Activated CD8-positive, alpha-beta memory T cell treated with anti-CD3 and anti-CD28 coated beads for 4 hours (primary cell): ENCODE measurements around the gene NT5C1A.

Experiments used
- DNase-seq, 2 donors: peaks; one replicate each; pipeline ENCODE4 v3.0.0-alpha.2; 2020; ENCODE audit warnings: low read depth in 2 of 2

The NT5C1A gene

DNA sequence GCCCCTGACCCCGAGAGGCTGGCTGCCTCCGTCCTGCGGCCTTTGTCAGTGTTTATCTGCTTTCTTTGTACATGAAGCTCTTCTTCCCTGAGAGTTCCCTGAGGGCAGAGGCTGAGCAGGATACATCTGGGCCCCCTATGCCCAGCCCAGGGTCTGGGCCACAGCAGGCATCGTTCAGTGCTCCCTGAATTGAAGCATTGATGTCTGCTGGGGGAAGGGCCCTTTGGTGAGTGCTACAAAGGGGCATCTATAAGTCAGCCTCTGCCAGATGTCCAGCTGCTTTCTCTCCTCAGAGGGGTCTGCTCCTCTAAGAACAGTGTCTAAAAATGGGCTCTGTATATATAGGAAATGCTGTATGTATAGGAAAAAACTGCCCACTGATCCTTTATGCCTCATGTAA is 34.5 kb downstream of the NT5C1A start:
- no peak for DNase-seq

DNA sequence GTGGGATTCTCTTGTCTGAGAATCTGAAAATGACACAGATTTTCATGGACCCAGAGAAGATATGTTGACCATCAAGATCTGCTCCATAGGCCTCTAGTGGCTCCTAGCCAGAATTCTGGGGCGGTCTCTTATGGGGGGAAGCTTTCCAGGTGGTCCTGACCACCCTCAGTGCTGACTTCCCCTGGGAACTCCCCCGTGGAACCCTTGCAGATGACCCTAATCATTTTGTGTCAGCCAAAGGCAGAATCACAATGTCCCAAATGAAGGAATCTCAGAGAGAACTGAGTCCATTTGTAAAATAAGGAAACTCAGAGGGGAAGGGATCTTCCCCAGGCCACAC is 36.1 kb downstream of the NT5C1A start:
- DNase-seq, result no peak

DNA sequence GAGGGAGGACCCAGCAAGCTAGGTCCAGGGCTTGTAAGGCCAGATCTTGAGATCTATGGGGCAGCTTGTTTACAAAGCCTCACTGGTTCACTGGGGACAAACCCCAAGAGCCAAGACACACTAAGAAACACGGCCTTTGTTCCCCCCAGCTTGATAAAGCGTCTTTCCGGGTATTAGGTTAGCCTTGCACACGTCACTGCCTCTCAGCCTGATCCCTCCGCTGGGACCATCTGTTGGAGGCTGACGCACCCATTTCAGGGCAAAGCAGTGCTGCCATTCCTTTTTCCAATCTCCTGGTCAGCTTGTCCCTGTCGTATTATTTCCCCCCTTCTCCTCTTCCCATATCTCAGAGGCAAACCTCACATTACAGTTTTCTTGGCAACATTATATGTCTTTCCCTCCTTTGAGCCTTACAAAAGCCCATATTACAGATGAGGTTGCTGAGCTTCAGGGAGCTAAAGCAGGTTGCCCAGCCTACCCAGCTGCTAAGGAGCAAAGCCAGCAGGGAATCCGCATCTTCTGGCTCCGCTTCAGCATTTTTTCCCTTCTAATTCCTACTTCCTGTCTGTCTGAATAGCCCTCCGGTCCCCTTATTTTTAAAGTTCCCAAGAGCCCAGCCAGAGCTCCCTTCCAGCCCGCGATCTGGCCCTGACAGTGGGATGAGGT is 36.6 kb downstream of the NT5C1A start:
- DNase-seq, result no peak

DNA sequence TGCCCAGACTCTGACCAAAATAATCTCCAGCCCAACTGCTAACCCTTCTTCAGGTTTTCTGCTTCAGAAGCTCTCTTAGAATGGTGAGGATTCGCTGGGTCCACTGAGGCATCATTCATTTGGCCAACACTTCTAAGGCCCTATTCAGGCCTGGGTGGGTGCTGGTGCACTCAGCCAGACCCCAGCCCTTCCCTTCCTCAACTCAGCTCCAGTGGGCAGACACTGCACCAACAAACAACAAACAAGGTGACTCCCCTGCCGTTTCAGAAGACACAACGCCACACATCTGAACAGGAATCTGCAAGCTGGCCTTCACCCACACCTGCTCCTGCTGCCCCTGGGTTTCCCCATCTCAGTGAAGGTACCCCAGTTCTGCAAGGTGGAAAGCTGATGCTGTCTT is 38.5 kb downstream of the NT5C1A start:
- DNase-seq, result no peak

DNA sequence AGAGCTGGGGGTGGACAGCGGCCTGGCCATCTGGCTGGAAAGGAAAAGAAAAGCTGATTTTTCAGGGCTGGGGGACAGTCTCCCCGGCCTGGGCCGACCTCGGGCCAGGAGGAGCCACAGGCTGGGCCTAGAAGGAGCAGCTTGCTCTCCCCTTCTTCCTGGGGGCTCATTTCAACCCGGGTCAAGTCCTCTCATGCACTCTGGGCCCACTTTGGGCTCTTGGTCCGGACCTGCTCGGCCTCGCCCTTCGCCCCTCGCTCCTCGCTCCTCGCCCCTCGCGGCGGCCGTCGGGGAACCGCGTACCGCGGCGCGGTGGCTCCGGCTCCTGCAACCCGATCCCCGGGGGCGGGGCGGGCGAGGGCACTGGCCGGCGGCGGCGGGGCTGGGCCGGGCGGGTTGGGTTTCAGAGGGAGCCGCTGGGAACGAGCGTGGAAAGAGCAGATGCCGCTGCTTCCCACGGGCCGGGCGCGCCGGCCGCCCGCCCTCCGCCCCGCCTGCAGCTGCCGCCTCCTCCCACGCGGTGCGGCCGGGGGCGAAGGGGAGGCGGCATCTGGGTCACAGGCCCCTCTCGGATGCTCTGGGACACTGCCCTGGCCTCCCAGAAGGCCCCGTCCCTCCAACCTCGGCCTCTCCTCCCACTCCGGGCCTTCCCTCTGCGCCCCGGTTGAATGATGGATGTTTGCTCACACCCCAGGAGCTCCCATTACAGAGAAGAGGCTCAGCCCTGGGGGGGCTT is 39.1 kb downstream of the NT5C1A start:
- no peak for DNase-seq

DNA sequence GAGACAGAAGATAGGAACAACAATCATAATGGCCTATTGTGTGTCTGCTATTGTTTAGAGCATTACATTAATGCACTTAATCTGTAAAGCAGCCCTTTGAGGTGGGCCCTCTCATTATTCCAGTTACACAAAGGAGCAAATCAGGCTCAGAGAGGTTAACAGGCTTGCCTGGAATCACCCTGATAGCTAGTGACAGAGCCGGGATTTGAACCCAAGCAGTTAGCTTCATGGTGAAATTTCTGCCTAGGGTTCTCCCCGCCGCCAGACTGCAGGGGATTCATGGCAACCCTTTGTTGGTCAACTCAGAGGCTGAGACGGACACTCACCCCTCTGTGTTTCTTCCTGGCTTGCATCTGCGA is 39.6 kb downstream of the NT5C1A start:
- no peak for DNase-seq

DNA sequence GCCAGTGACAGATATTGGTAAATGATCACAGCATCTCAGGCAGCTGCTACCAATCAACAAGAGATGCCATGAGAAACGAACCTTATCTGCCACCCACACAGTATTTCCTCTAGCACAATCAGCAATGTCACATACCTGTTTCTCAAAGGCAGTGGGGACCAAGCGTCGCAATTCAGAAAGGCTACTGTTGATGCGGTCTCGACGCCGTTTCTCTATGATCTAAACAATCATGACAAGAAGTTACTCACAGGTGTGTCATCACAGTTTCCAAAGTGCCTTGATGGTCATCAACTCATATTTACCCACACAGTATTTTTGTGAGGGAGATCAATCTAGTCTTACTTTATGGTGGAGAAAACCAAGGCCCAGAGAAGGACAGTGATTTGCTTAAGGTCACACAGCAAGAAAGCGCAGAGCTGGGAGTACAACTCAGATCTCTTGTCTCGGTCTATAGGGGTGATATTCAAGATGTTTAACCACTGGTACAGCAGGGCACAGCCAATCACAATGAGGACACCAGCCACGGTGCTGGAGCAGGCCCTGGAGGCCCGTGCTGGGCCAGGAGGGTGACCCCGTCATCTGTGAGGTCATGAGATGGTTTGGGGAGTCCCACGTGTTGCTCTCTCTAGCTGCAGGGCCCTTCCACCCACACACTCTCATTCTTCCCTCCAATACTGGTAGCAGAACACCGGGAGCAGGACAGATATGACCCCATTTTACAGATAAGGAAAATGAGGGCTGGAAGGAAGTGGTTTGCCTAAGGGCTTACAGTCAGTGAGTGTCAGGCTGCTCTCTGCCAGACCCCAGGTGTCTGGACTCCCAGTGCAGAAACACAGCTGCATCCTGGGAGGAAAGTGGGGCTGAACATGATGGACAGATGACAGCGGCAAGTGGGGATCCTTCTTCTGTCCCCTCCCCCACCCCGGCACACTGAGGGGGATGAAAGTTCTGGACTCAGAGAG is 40.3 kb downstream of the NT5C1A start:
- DNase-seq, result no peak

DNA sequence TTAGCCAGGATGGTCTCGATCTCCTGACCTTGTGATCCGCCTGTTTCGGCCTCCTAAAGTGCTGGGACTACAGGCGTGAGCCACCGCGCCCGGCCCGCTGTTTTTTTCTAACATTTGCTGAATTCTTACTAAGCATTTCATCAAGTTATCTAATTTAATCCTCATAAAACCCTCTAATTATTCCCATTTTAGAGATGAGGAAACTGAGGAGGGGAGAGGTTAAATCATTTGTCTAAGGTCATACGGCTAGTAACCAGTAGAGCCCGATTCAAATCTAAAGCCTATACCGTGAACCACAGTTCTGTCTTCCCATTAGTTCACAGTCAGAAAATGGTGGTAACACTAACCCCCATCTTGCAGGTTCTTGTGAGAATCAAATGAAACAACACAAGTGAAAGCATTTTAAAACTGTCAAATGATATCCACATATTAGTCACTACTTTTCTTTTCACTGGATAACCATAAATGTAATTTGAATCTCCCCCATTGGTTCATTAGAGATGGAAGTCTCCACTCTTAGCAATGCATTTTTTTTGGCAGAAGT is 43.0 kb downstream of the NT5C1A start:
- DNase-seq, result no peak

DNA sequence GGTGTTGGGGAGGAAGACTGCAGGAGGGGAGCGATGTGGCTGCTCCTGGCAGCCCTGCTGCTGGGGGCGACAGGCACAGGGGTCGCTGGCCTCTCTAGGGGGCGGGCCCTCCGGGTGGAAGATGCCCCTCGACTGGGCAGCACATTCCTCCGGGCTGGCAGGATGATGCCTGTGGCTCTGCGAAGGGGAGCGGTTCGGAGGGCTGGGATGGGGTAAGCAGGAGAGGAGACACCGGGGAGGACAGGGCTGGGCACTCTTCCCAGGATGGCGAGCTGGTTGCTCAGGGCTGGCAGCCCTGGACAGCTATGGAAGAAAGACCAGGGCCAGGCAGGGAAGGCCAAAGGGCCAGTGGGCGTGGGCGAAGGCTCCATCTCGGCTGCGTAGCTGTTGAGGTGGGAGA is 45.3 kb downstream of the NT5C1A start:
- DNase-seq, result no peak

DNA sequence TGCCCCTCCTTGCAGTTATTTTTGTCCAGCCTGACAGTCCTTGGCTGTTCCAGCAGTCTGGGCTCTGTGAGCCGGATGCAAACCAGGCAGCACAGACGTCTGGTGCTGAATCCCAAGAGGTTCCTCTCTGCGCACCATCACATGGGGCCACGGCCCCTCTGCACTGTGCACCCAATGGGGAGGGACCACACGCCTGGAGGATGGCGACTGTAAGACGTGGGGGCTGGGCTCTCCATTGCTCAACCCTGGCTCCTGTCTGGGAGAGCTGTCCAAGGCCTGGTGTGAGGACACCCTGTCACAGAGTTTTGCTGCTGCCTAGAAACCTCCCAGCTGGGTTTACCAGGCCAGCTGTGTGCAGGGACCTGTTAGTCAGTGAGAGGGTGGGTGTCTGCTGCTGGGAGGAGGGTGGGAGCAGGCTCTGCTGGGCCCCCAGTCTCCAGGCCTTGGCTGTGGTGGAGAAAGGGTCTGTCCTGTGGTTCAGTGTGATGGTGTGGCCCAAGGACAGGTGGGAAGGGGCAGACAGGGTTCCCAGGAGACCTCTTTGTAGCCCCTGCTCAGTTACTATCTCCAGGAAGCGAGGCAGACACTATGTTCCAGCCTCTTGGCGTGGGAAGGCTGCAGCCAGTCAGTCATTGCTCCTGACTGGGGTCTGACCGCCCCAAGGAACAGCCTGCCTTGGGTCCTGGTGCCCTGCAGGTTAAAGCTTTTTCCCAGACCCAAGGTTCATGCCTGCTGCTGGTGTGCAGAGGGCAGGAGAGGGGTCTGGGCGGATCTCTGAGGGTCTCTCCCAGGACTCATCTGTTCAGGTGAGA is 46.2 kb downstream of the NT5C1A start:
- DNase-seq, result no peak

DNA sequence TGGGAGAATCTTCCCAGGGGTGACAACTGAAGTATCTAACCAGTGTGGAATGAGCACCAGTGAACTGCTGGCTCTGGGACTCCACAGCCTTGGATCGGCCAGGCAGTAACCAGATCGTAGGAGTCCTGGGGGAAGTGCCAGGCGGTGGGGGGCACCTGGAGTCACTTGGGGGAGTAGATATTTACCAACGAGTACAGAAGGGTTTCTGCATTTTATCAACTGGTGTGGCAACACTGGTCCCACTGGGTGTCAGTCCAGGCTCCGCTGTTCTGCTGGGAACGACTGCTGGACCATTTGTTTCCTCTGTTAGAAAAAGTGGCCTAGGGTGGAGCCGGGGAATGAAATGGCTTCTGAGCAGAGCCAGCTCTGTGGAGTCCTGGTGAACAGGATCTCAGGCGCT is 46.9 kb downstream of the NT5C1A start:
- DNase-seq, result no peak

DNA sequence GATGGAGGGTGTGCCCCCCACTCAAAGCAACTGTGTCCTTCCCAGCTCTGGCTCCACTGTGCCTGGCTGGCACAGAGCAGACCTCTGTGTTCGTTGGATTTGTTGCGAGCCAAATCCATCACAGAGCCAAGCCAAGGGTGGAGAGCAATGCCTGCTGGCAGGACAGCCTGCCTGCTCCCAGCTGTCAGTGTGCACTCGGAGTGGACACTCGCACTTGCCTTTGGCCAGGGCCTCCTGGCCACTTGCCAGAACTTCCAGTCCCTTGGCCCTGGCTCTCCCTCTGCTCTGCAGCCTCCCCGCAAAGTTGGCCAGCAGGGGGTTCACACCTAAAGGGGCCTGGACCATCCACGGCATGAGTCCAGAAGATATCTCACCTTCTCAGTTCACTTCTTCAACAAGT is 48.9 kb downstream of the NT5C1A start:
- no peak for DNase-seq

DNA sequence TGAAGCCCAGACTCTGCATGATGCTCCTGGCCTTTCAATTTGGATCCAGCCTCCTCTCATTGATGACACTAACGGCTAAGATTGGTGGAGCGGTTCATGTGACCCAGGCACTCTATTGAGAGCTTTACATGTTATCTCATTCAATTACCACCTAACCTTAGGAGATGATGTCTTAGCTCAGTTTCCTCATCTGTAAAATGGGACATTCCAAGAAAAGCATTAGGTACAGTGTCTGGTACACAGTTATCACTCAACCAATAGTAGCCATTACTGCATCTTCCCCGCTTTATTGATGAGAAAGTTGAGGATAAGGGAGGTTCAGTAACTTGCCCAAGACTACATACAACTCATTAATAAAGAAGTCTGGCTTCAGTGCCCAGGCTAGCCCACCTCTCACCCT is 49.5 kb downstream of the NT5C1A start:
- DNase-seq, result no peak

DNA sequence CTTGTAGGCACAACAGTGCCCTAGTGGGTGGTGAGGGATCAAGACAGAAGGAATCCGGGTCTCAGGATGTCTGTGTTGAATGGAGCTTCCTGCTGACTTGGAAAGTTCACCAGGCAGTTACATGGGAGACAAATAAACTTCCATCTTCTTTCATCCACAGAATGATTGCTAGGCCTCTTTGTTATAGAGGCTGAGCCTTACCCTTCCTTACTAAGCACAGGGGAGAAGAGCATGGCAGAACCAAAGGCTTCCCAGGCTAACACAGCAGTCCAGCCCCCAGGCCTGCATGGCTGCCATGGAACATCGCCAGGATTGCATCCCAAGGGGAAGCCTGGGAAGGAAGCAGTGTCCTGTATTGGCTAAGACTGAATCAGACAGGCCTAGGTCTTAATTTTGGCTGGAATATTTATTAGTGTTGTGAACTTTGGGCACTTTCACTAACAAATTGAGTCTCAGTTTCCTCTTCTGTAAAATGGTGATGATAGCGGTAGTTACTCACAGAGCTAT is 51.2 kb downstream of the NT5C1A start:
- no peak for DNase-seq

DNA sequence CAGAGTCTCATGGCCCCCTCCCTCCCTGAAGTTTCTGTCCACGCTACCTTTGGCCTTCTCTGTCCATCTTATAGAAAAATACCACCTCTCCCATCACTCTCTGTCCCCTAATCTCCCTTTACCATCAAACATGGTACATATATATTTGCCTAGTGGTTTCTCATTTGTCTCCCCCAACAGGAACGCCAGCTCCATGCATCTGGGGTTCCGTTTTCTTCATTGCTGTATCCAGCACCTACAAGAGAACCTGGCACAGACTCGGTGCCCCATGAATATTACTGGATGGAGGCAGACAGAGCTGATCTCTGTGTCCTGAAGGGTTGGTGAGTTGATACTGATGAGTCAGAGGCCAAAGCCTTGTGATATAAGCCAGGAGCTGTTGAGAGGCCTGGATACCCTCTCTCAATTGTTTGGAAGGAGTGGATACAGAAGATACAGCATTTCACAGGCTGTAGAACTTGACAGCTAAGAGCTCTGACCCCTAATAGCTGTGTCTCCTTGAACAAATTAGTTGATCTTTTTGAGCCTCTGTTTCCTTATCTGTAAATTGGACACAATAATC is 54.3 kb downstream of the NT5C1A start:
- DNase-seq, result no peak

DNA sequence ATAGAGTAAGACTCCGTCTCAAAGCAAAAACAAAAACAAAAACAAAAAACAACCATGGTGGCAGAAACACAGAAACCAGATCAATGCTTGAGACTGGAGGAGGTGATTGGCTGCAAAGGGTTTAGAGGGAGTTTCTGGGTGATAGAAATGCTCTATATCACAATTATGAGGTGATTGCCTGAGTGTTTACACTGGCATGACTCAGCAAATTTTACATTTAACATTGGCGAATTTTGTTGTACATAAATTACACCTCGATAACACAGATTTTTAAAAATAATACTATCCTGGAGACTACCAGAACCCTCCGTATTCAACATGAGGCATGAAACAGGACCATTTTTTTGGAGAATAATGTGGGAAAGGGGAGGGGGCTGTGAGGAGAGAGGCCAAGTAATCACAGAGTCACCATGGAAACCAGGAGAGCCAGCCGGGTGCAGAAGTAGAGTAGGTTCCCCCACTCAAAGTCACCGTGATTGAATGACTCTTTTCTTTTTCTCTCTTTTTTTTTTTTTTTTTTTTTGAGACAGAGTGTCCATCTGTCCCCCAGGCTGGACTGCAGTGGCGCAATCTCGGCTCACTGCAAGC is 56.7 kb downstream of the NT5C1A start:
- DNase-seq, result no peak

DNA sequence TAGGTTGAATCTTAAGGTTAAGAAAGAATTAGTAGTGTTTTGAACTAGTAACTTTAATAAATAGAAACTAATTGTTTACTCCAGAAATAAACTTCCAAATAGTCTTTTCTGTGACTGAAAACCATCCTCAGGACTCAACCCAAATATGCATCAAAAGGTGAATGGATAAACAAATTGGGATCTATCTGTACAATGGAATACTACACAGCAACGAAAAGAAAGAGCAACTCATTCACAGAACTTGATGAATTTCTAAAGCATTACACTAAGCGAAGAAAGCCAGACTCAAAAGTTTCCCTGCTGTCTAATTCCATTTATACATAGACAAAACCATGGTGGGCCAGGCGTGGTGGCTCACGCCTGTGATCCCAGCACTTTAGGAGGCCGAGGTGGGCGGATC is 57.4 kb downstream of the NT5C1A start:
- DNase-seq, result no peak

DNA sequence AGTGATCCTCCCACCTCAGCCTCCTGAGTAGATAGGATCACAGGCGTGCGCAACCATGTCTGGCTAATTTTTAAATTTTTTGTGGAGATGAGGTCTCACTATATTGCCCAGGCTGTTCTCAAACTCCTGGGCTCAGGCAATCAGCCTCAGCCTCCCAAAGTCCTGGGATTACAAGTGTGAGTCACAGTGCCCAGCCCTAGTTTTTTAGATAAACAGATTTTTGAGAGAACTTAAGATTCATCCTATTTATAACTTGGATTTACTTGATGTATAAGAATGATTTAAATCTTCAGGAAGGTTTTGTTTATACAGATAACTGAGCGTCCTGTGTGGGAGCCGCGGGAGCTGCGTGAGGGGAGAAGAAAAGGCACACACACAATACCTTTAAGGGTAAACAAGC is 58.7 kb downstream of the NT5C1A start:
- no peak for DNase-seq

DNA sequence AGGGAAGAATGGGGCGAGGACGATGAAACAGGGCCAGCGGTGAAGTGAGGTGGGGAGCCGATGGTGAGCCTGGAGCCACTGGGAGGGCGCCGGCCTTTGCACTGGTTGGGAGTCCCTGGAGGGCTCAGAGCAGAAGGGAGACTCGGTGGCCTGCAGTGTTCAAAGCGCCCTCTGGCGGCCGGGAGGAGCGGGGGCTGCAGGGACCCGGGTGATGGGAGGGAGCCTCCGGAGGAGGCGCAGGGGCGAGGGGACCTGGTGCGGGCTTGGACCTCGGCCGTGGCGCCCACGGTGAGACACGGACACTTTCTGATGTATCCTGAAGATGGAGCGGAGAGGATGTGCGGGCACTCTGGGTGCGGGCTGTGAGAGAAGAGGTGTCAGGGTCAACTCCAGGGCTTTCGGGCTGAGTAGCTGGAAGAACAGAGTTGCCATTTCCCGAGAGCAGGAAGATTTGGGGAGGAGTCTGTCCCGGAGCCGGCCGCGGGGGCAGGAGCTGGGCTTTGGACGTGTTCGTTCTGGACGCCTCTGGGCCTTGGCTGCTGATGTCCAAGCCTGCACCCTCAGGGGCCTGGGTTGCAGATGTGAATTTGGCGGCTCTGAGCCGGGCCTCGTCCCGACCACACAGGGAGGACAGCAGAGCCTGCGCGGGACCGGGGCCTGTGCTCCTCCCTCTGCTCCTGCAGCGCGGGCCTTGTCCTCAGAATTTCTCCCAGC is 62.1 kb downstream of the NT5C1A start:
- DNase-seq, result peak; percentile 50 to 54
